ENCODE data around the gene MOB2.

MOB2 gene

GRCh38 chr11:1502168-1502953 is 15.8 kb upstream of the MOB2 start:
- H3K36me3 ChIP-seq (ENCODE audit: control insufficient read depth, insufficient read depth, low read length) = no peaks in the 10 kb centered on the region
- no peak overlapping the region for H3K4me2 ChIP-seq (ENCODE audit: low read length)
- H3K79me2 ChIP-seq = peaks cover 37% of the 10 kb centered on the region
- no peak overlapping the region for H3K9ac ChIP-seq
- H3K27me3 ChIP-seq (ENCODE audit: control insufficient read depth, insufficient read depth, low read length) = no peaks in the 10 kb centered on the region
- H3K4me3 ChIP-seq (ENCODE audit: low read depth, low read length) = no peak overlapping the region
- H3K9me3 ChIP-seq (ENCODE audit: control insufficient read depth, low read length) = no peaks in the 10 kb centered on the region
- peaks cover 3% of the 10 kb centered on the region for H3K4me1 ChIP-seq
- no peak overlapping the region for H3K27ac ChIP-seq
- TF ChIP-seq, protein P1, sequence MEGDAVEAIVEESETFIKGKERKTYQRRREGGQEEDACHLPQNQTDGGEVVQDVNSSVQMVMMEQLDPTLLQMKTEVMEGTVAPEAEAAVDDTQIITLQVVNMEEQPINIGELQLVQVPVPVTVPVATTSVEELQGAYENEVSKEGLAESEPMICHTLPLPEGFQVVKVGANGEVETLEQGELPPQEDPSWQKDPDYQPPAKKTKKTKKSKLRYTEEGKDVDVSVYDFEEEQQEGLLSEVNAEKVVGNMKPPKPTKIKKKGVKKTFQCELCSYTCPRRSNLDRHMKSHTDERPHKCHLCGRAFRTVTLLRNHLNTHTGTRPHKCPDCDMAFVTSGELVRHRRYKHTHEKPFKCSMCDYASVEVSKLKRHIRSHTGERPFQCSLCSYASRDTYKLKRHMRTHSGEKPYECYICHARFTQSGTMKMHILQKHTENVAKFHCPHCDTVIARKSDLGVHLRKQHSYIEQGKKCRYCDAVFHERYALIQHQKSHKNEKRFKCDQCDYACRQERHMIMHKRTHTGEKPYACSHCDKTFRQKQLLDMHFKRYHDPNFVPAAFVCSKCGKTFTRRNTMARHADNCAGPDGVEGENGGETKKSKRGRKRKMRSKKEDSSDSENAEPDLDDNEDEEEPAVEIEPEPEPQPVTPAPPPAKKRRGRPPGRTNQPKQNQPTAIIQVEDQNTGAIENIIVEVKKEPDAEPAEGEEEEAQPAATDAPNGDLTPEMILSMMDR (IDR thresholded peaks at IDR 0.05) = no peak
- no peak overlapping the region for H2AFZ ChIP-seq

DNA sequence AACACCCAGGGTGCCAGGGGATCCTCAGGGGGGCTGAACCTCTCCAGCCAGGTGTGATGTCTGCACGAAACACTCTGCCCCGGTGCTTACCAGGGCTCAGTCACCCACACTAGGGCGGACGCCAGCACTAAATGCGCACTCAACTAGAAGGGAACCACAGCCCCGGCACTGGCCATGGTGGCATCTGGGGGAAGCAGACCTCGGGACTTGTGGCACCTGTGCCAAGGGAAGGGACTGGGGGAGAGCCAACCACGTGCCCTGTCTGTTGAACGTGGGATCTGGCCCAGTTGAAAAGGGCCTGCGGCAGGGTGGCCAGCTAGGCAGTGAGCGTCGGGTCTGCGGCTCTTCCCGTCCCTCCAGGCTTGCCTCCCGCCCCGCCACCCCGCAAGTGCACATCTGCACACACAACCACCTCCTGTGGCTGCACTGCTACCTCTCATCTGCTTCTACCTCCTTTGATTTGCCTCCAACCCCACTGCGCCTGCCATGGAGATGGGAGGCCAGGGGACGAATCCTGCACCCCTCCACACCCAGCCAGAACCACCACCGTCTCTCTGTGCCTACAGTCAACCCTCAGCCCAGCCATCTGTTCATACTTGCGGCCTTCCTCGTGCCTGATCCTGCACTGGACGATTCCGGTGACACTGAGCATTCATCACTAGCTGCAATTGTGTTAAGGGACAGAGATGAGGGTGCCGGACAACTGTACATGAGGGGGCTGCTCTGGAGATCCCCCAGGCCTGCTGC is 15.0 kb upstream of the MOB2 start:
- Histone ChIP-seq H3K27ac (no peak overlapping the region), H3K4me3 (ENCODE audit: low read depth, low read length) (no peak overlapping the region), H3K27me3 (ENCODE audit: control insufficient read depth, insufficient read depth, low read length) (no peaks in the 10 kb centered on the region), H3K79me2 (peaks cover 30% of the 10 kb centered on the region), H3K4me2 (ENCODE audit: low read length) (no peak overlapping the region), H3K4me1 (peaks cover 3% of the 10 kb centered on the region), H2AFZ (no peak overlapping the region), H3K9ac (no peak overlapping the region), H3K9me3 (ENCODE audit: control insufficient read depth, low read length) (no peaks in the 10 kb centered on the region), H3K36me3 (ENCODE audit: control insufficient read depth, insufficient read depth, low read length) (no peaks in the 10 kb centered on the region)
- TF ChIP-seq, protein P1 (IDR thresholded peaks at IDR 0.05) = no peak

DNA sequence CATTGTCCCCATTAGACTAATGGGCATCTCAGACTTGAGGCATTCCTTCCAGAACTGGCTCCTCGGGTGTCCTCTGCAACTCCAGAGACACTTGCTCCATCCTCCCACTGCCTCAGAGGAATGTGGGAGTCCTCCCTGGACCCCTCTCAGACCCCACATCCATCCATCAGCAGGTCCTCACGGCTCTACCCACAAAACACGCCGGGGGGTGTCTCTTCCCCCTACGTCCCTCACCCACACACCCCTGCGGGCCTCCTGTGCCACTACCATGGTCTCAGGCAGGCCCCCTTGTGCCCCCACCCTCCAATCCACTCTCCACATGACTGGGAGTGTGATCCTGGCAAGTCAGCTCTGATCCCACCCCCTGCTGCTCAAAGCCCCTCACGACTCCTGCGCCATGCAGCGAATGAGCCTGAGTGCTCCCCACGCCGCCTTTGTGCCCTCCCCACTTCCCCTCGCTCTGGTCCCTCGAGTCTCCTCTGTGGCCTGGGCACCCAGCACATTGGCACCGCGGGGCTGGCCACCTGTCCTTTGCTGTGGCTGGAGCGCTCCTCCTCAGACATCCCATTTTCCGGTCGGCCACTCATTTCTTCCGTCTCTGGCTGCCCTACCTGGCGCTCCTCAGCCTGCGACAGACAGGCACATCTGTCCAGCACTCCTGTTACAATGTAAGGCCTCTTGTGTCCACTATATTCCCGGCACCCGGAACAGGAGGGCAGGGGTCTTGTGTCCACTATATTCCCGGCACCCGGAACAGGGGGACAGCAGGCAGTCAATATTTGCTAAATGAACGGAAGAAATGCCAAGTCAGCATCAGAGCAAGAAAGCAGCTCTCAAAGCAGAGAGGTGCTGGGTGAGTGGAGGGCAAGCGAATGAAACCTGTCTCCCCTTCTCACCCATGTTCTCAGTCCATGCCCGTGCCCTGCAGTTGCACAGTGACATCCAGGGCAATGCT is 14.2 kb upstream of the MOB2 start:
- Histone ChIP-seq H3K27ac (no peak overlapping the region), H3K4me2 (ENCODE audit: low read length) (no peak overlapping the region), H3K9ac (no peak overlapping the region), H3K9me3 (ENCODE audit: control insufficient read depth, low read length) (no peaks in the 10 kb centered on the region), H3K4me3 (ENCODE audit: low read depth, low read length) (no peak overlapping the region), H2AFZ (no peak overlapping the region), H3K4me1 (peaks cover 3% of the 10 kb centered on the region), H3K27me3 (ENCODE audit: control insufficient read depth, insufficient read depth, low read length) (no peaks in the 10 kb centered on the region), H3K79me2 (peaks cover 29% of the 10 kb centered on the region), H3K36me3 (ENCODE audit: control insufficient read depth, insufficient read depth, low read length) (no peaks in the 10 kb centered on the region)
- TF ChIP-seq, protein P1 (IDR thresholded peaks at IDR 0.05) = no peak

GRCh38 chr11:1499899-1500298 is 13.3 kb upstream of the MOB2 start:
- Histone ChIP-seq H3K9ac (no peak overlapping the region), H3K9me3 (ENCODE audit: control insufficient read depth, low read length) (no peaks in the 10 kb centered on the region), H3K27me3 (ENCODE audit: control insufficient read depth, insufficient read depth, low read length) (no peaks in the 10 kb centered on the region), H3K36me3 (ENCODE audit: control insufficient read depth, insufficient read depth, low read length) (no peaks in the 10 kb centered on the region), H3K27ac (no peak overlapping the region), H2AFZ (no peak overlapping the region), H3K4me3 (ENCODE audit: low read depth, low read length) (no peak overlapping the region), H3K4me2 (ENCODE audit: low read length) (no peak overlapping the region), H3K79me2 (peaks cover 22% of the 10 kb centered on the region), H3K4me1 (peaks cover 3% of the 10 kb centered on the region)
- TF ChIP-seq, protein P1 (IDR thresholded peaks at IDR 0.05) = no peak

Measured in parathyroid adenoma (tissue), 2 donors.